ENCODE results near the gene LHFPL5. TPM values are rescaled to one million over a fixed set of nuclear protein-coding genes. Genes with fewer than 3 reads are reported as not detected.

The LHFPL5 gene
- total and polyA plus RNA-seq, 2 experiments from 2014 or later = not detected

- ATAC-seq = no peak
- no peak overlapping the region for H3K27ac ChIP-seq (ENCODE audit: low read depth)
- H3K4me2 ChIP-seq = no peak overlapping the region
- H3K4me1 ChIP-seq (ENCODE audit: insufficient read depth) = no peaks in the 10 kb centered on the region
- H3K9me2 ChIP-seq (ENCODE audit: insufficient read depth) = no peaks in the 10 kb centered on the region; the same call in 1 of the 2 replicates
- H3K4me3 ChIP-seq = no peak overlapping the region
- Mint-ChIP-seq H3K4me3 (no peak overlapping the region), H3K36me3 (ENCODE audit: low read depth) (peaks cover 92% of the 10 kb centered on the region), H3K27ac (no peak overlapping the region), H3K4me1 (peaks cover 4% of the 10 kb centered on the region; the same call in 2 of the 3 replicates), H3K27me3 (ENCODE audit: insufficient read depth, low read depth, poor library complexity) (no peaks in the 10 kb centered on the region), H3K9me3 (no peaks in the 10 kb centered on the region; the same call in 2 of the 3 replicates)
- H4K20me1 ChIP-seq (replicated peaks; ENCODE audit: insufficient read depth) = 0 out of 2 replicates have a peak, but pooled peaks cover 8% of the 10 kb centered on the region
- no peak overlapping the region for H2AFZ ChIP-seq
- H3F3A ChIP-seq (replicated peaks; ENCODE audit: low read depth) = no peaks in the 10 kb centered on the region
- peaks cover 10% of the 10 kb centered on the region; the same call in 1 of the 2 replicates for H3K79me2 ChIP-seq (replicated peaks; ENCODE audit: insufficient read depth)
- TF ChIP-seq ZNF462 (CRISPR knock-in tag; IDR thresholded peaks at IDR 0.05) = no peak
- TF ChIP-seq ZNF114 (CRISPR knock-in tag; IDR thresholded peaks at IDR 0.05) = no peak
- TF ChIP-seq CREB1 (CRISPR knock-in tag; IDR thresholded peaks at IDR 0.05; ENCODE audit: low read depth) = no peak
- no peak for TF ChIP-seq ZNF331 (CRISPR knock-in tag; IDR thresholded peaks at IDR 0.05; ENCODE audit: low read depth)
- TF ChIP-seq NANOG (IDR thresholded peaks at IDR 0.05; ENCODE audit: borderline replicate concordance) = no peak
- TF ChIP-seq JUNB (IDR thresholded peaks at IDR 0.05; ENCODE audit: unreplicated experiment) = no peak
- TF ChIP-seq, protein P1, sequence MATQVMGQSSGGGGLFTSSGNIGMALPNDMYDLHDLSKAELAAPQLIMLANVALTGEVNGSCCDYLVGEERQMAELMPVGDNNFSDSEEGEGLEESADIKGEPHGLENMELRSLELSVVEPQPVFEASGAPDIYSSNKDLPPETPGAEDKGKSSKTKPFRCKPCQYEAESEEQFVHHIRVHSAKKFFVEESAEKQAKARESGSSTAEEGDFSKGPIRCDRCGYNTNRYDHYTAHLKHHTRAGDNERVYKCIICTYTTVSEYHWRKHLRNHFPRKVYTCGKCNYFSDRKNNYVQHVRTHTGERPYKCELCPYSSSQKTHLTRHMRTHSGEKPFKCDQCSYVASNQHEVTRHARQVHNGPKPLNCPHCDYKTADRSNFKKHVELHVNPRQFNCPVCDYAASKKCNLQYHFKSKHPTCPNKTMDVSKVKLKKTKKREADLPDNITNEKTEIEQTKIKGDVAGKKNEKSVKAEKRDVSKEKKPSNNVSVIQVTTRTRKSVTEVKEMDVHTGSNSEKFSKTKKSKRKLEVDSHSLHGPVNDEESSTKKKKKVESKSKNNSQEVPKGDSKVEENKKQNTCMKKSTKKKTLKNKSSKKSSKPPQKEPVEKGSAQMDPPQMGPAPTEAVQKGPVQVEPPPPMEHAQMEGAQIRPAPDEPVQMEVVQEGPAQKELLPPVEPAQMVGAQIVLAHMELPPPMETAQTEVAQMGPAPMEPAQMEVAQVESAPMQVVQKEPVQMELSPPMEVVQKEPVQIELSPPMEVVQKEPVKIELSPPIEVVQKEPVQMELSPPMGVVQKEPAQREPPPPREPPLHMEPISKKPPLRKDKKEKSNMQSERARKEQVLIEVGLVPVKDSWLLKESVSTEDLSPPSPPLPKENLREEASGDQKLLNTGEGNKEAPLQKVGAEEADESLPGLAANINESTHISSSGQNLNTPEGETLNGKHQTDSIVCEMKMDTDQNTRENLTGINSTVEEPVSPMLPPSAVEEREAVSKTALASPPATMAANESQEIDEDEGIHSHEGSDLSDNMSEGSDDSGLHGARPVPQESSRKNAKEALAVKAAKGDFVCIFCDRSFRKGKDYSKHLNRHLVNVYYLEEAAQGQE (IDR thresholded peaks at IDR 0.05; ENCODE audit: unreplicated experiment) = no peak
- TF ChIP-seq, protein P2, sequence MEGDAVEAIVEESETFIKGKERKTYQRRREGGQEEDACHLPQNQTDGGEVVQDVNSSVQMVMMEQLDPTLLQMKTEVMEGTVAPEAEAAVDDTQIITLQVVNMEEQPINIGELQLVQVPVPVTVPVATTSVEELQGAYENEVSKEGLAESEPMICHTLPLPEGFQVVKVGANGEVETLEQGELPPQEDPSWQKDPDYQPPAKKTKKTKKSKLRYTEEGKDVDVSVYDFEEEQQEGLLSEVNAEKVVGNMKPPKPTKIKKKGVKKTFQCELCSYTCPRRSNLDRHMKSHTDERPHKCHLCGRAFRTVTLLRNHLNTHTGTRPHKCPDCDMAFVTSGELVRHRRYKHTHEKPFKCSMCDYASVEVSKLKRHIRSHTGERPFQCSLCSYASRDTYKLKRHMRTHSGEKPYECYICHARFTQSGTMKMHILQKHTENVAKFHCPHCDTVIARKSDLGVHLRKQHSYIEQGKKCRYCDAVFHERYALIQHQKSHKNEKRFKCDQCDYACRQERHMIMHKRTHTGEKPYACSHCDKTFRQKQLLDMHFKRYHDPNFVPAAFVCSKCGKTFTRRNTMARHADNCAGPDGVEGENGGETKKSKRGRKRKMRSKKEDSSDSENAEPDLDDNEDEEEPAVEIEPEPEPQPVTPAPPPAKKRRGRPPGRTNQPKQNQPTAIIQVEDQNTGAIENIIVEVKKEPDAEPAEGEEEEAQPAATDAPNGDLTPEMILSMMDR (conservative IDR thresholded peaks at IDR 0.05; ENCODE audit: low read depth in 2 of 2) = no peak
- no peak for TF ChIP-seq STAT1 (IDR thresholded peaks at IDR 0.05; ENCODE audit: unreplicated experiment)
- no peak for TF ChIP-seq EZH2phosphoT487 (IDR thresholded peaks at IDR 0.05; ENCODE audit: unreplicated experiment)
- TF ChIP-seq ETS1 (IDR thresholded peaks at IDR 0.05) = no peak
- TF ChIP-seq POLR2AphosphoS5 (IDR thresholded peaks at IDR 0.05; ENCODE audit: low read depth) = no peak
- no peak for TF ChIP-seq EZH2 (IDR thresholded peaks at IDR 0.05; ENCODE audit: low read depth, unreplicated experiment)
- H3K27me3 ChIP-seq (ENCODE audit: insufficient read depth) = no peaks in the 10 kb centered on the region
- H3K36me3 ChIP-seq (ENCODE audit: insufficient read depth) = peaks cover 61% of the 10 kb centered on the region
- no peak for DNase-seq (ENCODE audit: low spot score)
Observed at GRCh38 chr6:35852994-35853393, 47.8 kb downstream of the LHFPL5 start.
